ENCODE results near the gene DCANP1.

DCANP1 gene

GRCh38 chr5:135430135-135430437, 17.1 kb downstream of the DCANP1 start:
- Mint-ChIP-seq H3K4me1 (no peaks in the 10 kb centered on the region), H3K9me3 (no peaks in the 10 kb centered on the region), H3K4me3 (no peak overlapping the region), H3K27ac (no peak overlapping the region), H3K36me3 (no peaks in the 10 kb centered on the region)
- DNase-seq (ENCODE audit: low spot score in 2 of 2) (no peak), ATAC-seq (no peak)

- Mint-ChIP-seq H3K4me3 (no peak overlapping the region), H3K9me3 (no peaks in the 10 kb centered on the region), H3K36me3 (no peaks in the 10 kb centered on the region), H3K4me1 (no peaks in the 10 kb centered on the region), H3K27ac (no peak overlapping the region)
- DNase-seq (ENCODE audit: low spot score in 2 of 2) (peak in 1 of 2 donors; percentile 23), ATAC-seq (no peak)
These were observed 17.6 kb downstream of the DCANP1 start for GRCh38 chr5:135429301-135430134.

DNA sequence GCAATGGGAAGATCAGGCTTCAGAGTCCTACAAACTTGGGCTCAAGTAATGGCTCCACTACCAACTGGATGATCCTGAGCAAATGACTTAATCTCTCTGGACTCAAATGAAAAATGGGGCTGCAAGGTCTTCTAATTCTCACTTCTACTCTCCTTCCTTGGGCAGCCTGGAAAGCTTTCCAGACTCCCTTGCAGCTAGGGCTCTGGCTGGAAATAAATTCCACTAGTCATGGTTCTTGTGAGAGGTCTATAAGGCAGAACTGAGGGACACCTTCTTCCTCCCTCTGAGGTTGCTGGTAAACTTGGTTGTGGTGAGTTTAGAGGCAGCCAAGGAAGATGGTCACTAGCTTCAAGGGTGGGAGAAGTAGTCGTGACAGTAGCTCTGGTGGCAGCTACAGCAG, 18.6 kb downstream of the DCANP1 start:
- no peaks in the 10 kb centered on the region for H3K36me3 Mint-ChIP-seq
- no peaks in the 10 kb centered on the region for H3K4me1 Mint-ChIP-seq
- H3K9me3 Mint-ChIP-seq: no peaks in the 10 kb centered on the region
- ATAC-seq (no peak), DNase-seq (ENCODE audit: low spot score in 2 of 2) (peak in 1 of 2 donors; percentile 26)
- H3K4me3 Mint-ChIP-seq: no peak overlapping the region
- no peak overlapping the region for H3K27ac Mint-ChIP-seq

DNA sequence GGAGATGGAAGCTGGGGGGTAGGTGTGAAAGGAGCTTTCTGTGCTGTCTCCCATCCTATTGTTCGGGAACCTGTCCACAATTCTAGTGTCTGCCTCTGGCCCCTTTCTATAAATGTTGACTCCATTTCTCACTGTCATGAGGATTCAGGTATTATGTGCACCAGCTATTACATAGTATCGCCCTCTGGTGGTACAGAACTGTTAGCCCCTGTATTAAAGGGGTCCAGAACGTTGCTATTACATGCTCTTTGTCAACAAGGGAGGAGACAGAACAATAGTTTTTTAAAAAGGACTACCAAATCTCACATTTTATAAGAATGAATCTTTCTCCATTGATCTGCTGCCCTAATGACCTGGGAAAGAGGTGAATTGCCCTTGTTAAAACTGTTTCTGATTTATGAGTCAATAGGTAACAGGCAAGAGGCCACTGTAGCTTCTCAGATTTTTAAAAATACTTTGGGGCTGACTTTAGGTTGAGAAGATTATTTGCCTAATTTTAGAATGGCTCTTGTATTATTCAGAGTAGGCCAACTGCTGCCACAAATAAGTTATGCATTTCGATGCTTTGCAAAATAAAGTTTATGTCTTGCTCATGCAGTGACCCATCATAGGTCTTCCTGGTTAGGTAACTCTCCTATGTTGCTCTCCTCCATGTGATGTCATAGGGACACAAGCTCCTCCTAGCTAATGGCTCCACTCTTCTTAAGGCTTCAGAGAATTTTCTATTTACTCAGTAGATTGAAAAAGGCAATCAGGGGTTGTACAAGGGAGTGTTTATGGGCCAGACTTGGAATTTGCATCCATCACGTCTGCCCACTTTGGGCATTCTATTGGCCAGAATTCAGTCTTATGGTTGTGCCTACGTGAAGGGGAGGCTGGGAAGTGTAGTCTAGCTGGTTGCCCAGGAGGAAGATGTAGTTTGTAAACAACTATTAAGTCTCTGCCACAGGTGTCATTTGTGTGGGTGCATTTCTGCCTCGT, 20.8 kb downstream of the DCANP1 start:
- DNase-seq (ENCODE audit: low spot score in 2 of 2) (peak in 1 of 2 donors; percentile 47), ATAC-seq (peak; percentile 82)
- no peaks in the 10 kb centered on the region for H3K36me3 Mint-ChIP-seq
- no peak overlapping the region for H3K27ac Mint-ChIP-seq
- no peaks in the 10 kb centered on the region for H3K9me3 Mint-ChIP-seq
- no peak overlapping the region for H3K4me3 Mint-ChIP-seq
- no peaks in the 10 kb centered on the region for H3K4me1 Mint-ChIP-seq

DNA sequence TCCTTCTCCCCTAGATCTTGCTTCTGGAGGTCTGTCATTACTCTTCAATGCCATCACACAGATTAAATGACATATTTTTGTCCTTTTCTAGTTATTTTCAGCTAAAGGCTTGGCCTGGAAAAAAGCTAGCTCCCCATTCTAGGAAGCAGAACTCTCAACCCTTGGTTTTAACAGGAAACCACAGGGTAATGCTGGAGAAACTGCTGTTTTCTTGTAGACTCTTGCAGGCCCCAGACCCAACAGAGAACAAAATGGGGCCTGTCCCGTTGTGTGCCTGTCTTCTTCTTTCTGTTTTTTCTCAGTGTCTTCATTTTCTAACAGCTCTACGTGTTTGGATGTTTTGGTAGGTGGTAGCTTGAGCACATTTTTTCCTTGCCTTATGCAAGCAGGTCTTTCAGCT, 21.5 kb downstream of the DCANP1 start:
- H3K9me3 Mint-ChIP-seq: no peaks in the 10 kb centered on the region
- no peaks in the 10 kb centered on the region for H3K4me1 Mint-ChIP-seq
- H3K4me3 Mint-ChIP-seq: no peak overlapping the region
- DNase-seq (ENCODE audit: low spot score in 2 of 2) (no peak), ATAC-seq (no peak)
- no peak overlapping the region for H3K27ac Mint-ChIP-seq
- H3K36me3 Mint-ChIP-seq: no peaks in the 10 kb centered on the region

DNA sequence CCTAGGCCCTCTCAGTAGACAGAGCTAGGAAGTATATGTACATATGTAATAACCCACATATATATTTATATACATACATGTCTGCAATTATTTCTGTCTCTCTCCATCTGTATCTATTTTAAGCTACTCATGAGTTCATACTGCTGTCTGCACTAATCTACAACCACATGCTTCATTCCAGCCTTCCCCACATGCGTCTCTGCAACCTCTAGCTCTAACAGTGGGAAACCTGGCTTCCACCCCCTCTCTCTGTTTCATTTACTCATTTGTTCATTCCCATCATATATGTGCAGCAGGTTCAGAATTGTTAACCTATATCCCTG, 23.3 kb downstream of the DCANP1 start:
- Mint-ChIP-seq H3K4me1 (no peaks in the 10 kb centered on the region), H3K36me3 (no peaks in the 10 kb centered on the region), H3K9me3 (no peaks in the 10 kb centered on the region), H3K4me3 (no peak overlapping the region), H3K27ac (no peak overlapping the region)
- DNase-seq (ENCODE audit: low spot score in 2 of 2) (no peak), ATAC-seq (no peak)

DNA sequence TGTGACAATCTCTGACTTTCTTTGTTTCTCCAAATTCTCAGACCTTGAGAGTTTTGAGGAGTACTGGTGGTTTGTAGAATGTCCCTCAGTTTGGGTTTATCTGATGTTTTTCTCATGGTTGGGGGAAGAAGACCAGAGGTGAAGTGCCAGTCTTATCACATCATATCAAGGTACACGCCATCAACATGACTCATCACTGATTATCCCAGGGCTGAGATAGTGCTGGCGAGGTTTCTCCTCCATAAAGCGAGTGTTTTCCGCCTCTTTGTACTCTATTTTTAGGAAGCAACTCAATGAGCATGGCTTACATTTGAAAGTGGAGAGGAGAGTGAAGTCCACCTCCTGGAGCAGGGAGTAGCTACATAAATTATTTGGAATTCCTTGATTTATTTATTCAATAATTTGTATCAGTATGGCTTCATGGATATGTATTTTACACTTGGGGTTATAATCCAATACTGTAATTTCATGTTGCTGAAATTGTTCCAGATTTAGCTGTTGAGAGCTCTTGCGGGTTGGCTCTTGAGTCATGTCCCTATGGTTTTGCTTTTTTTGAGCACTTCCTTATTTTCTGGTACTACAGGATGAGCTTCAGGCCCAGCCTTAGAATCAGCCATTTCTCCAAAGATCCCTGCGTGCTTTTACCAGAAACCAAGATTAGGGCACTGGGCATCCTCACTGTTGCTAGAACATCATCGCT, 23.9 kb downstream of the DCANP1 start:
- no peak overlapping the region for H3K4me3 Mint-ChIP-seq
- H3K27ac Mint-ChIP-seq: no peak overlapping the region
- no peaks in the 10 kb centered on the region for H3K4me1 Mint-ChIP-seq
- no peak for DNase-seq (ENCODE audit: low spot score in 2 of 2)
- no peaks in the 10 kb centered on the region for H3K9me3 Mint-ChIP-seq
- no peak for ATAC-seq
- no peaks in the 10 kb centered on the region for H3K36me3 Mint-ChIP-seq

DNA sequence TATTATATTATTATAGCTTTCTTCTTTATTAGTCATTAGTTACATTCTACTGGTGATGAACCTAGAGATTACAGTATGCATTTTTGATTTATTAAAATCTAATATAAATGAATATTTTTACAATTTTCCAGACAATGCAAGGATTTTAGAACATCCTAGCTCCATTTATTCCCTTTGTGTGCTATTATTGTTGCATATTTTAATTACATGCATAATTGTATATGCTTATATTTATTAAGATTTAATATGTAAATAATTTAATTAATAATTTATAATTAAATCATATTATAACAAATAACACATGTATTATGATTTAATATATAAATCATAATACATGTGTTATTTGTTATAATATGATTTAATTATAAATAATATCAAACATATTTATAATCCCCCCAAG, 24.7 kb downstream of the DCANP1 start:
- H3K27ac Mint-ChIP-seq: no peak overlapping the region
- H3K4me3 Mint-ChIP-seq: no peak overlapping the region
- no peaks in the 10 kb centered on the region for H3K36me3 Mint-ChIP-seq
- no peaks in the 10 kb centered on the region for H3K9me3 Mint-ChIP-seq
- H3K4me1 Mint-ChIP-seq: no peaks in the 10 kb centered on the region
- no peak for DNase-seq (ENCODE audit: low spot score in 2 of 2)
- ATAC-seq: no peak

DNA sequence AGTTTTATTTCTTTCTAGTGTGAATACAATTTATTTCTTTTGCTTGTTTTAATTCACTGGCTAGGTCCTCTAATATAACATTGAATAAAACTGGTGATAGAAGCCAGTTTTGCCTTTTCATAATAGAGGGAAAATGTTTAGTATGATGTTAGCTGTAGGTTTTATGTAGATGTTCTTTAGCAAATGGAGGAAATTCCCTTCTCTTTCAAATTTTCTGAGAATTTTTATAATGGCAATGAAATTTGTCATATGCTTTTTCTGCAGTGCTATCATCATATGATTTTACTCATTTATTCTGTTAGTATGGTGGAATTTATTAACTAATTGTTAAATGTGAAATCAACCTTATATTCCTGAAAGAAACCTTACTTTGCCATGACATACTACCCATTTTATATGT, 30.1 kb downstream of the DCANP1 start:
- H3K36me3 Mint-ChIP-seq: no peaks in the 10 kb centered on the region
- no peaks in the 10 kb centered on the region for H3K9me3 Mint-ChIP-seq
- H3K27ac Mint-ChIP-seq: no peak overlapping the region
- DNase-seq (ENCODE audit: low spot score in 2 of 2) (no peak), ATAC-seq (no peak)
- no peak overlapping the region for H3K4me3 Mint-ChIP-seq
- H3K4me1 Mint-ChIP-seq: no peaks in the 10 kb centered on the region

GRCh38 chr5:135405082-135405481, 42.1 kb downstream of the DCANP1 start:
- H3K4me3 Mint-ChIP-seq: no peak overlapping the region
- no peaks in the 10 kb centered on the region for H3K36me3 Mint-ChIP-seq
- no peaks in the 10 kb centered on the region for H3K9me3 Mint-ChIP-seq
- DNase-seq (ENCODE audit: low spot score in 2 of 2) (no peak), ATAC-seq (no peak)
- peaks cover 2% of the 10 kb centered on the region for H3K4me1 Mint-ChIP-seq
- H3K27ac Mint-ChIP-seq: no peak overlapping the region

DNA sequence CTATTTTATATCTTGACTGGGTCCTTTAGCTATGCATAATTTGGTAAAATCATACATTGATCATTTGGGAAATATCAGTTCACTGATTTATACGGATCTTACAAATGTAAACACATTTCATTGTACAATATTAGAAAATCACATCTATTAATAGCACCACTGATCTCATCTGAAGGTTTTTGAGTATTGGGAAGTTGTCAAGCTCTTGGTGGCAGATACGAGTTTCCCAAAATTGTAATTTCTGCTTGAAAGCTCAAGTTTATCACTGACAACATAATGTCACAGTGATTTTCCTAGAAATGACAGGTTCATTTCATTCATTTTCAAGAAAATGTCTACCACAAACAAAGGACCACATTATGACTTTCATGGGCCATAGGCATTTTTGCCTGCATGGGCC, 45.1 kb downstream of the DCANP1 start:
- Mint-ChIP-seq H3K4me3 (no peak overlapping the region), H3K9me3 (no peaks in the 10 kb centered on the region), H3K27ac (no peak overlapping the region), H3K36me3 (no peaks in the 10 kb centered on the region), H3K4me1 (peaks cover 22% of the 10 kb centered on the region)
- DNase-seq (ENCODE audit: low spot score in 2 of 2) (no peak), ATAC-seq (no peak)

DNA sequence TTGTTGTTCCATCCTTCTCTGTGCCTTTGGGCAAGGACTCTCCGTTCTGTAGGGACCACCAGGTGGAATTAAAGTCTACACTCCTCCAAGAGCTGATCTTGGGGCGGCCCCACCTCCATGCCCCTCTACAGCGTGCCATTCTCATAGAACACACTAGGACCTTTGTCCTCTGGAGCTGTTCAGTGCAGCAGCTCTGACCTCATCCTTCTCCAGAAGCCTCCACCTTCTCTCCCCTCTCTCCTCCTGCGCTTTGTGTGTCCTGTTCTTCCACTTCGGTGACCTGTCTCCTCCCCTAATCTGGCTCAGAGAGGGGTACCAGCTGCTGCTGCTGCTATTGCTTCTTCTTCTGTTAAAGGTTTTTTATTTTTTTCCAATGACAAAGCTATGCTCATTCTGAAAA, 46.3 kb downstream of the DCANP1 start:
- peaks cover 31% of the 10 kb centered on the region for H3K4me1 Mint-ChIP-seq
- no peak overlapping the region for H3K27ac Mint-ChIP-seq
- ATAC-seq (no peak), DNase-seq (ENCODE audit: low spot score in 2 of 2) (no peak)
- no peaks in the 10 kb centered on the region for H3K9me3 Mint-ChIP-seq
- peak overlapping the region; percentile 10 for H3K4me3 Mint-ChIP-seq
- H3K36me3 Mint-ChIP-seq: no peaks in the 10 kb centered on the region

DNA sequence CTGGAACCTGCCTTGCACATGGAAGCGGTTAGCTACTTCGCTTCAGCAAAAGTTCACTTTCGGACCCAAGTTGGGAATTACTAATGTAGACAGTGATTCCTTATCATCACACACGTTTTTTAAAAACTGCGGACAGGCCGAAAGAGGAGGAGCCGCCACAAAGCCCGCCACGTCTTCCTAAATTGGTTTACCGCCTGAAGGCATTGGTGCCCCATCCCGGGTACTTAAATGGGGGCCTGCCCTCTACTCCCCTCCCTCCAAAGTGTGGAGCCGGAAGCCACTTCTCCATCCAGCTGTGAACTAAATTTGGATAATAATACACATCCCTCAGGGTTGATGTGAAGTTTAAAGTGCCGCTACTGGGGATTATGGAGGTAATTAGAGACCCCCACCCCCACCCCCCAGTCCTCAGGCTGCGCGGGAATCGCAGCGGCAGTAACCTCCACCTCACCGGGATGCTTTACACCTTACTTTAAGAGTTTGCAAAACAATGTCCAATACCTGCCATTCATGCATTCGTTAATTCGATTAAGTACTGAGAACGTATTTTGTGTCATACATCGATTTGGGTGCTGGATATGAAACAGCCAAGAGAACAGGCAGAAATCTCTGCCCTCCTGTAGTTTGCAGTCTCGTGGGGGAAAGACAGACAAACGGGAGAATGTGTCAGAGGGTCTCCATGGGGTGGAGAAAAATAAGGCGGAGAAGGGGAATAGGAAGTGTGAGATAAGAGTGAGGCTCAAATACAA, 47.2 kb downstream of the DCANP1 start:
- H3K9me3 Mint-ChIP-seq: no peaks in the 10 kb centered on the region
- DNase-seq (ENCODE audit: low spot score in 2 of 2): no peak
- peak overlapping the region; percentile 91 for H3K27ac Mint-ChIP-seq
- peak overlapping the region; percentile 81 for H3K4me3 Mint-ChIP-seq
- ATAC-seq: no peak
- peaks cover 37% of the 10 kb centered on the region for H3K4me1 Mint-ChIP-seq
- no peaks in the 10 kb centered on the region for H3K36me3 Mint-ChIP-seq

- Mint-ChIP-seq H3K9me3 (no peaks in the 10 kb centered on the region), H3K36me3 (no peaks in the 10 kb centered on the region), H3K27ac (peak within 1 kb of the TSS; percentile 91), H3K4me3 (peak within 1 kb of the TSS; percentile 81), H3K4me1 (peaks cover 44% of the 10 kb centered on the region)
- peak; percentile 77 to 90 for DNase-seq (ENCODE audit: low spot score in 2 of 2)
- peak; percentile 94 for ATAC-seq
These were observed 48.0 kb downstream of the DCANP1 start, which contains the start of gene MACROH2A1 for GRCh38 chr5:135398855-135399793. TSS of gene MACROH2A1 (minus strand) at chr5:135399231. CDS start at chr5:135389093, 10,138 bp downstream.

Data from stimulated activated effector memory CD8-positive, alpha-beta T cell treated with anti-CD3 and anti-CD28 coated beads, Interleukin-12 subunit alpha, Interleukin-12 subunit beta, amount 100 ng/mL, for 72 hours (primary cell).